GM12878 (cell line): ENCODE results near the gene INPP1. TPM values are rescaled to one million over a fixed set of nuclear protein-coding genes. Genes with fewer than 3 reads are reported as not detected.

Experiments
- BCL3 ChIP-seq: IDR thresholded peaks from 2 replicates; pipeline ENCODE4 v1.6.1; 2011; ENCODE audit warnings: borderline replicate concordance, low read depth, mild to moderate bottlenecking, moderate library complexity, low read length; ENCODE audit not compliant: insufficient read depth, poor library complexity, severe bottlenecking
- BHLHE40 ChIP-seq, 2 experiments: fragments of 450-650 bp in 1 of 2; IDR thresholded peaks; 2 replicates each; pipeline ENCODE4 v1.6.1; 2011 to 2017; ENCODE audit warnings: low read depth in 2 of 2, borderline replicate concordance in 1 of 2, improper control_type of control experiment in 1 of 2, low read length in 1 of 2, mild to moderate bottlenecking in 1 of 2
- CBFB ChIP-seq: IDR thresholded peaks from 2 replicates; pipeline ENCODE4 v1.6.1; 2016; ENCODE audit warnings: antibody characterized with exemption, low read depth
- E2F4 ChIP-seq: IDR thresholded peaks from 2 replicates; pipeline ENCODE4 v1.6.1; 2012; ENCODE audit warnings: low read depth, low read length, improper control_type of control experiment
- E2F8 ChIP-seq: fragments of 450-650 bp; IDR thresholded peaks from 2 replicates; pipeline ENCODE4 v1.6.1; 2018; ENCODE audit warnings: mild to moderate bottlenecking, low read depth, moderate library complexity; ENCODE audit not compliant: partially characterized antibody
- EED ChIP-seq: sonication (generic); IDR thresholded peaks from 2 replicates; pipeline ENCODE4 v1.6.1; 2016; ENCODE audit warnings: antibody characterized with exemption, low read depth
- GABPA ChIP-seq: IDR thresholded peaks from 2 replicates; pipeline ENCODE4 v1.6.1; 2014; ENCODE audit warnings: antibody characterized with exemption, low read depth, mild to moderate bottlenecking, inconsistent platforms
- IRF4 ChIP-seq: IDR thresholded peaks from 2 replicates; pipeline ENCODE4 v1.6.1; 2011; ENCODE audit warnings: low read depth, low read length
- IRF5 ChIP-seq: fragments of 450-650 bp; IDR thresholded peaks from 2 replicates; pipeline ENCODE4 v1.6.1; 2017; ENCODE audit warnings: borderline replicate concordance
- KDM1A ChIP-seq: fragments of 200-600 bp; sonication (generic); IDR thresholded peaks from 2 replicates; pipeline ENCODE4 v1.6.1; 2016; ENCODE audit warnings: borderline replicate concordance
- MLLT1 ChIP-seq: fragments of 450-650 bp; IDR thresholded peaks from 2 replicates; pipeline ENCODE4 v1.6.1; 2016; ENCODE audit warnings: mild to moderate bottlenecking
- MXI1 ChIP-seq: fragments of 150-350 bp; IDR thresholded peaks from 2 replicates; pipeline ENCODE4 v1.6.1; 2011; ENCODE audit warnings: low read depth, mild to moderate bottlenecking, inconsistent platforms, low read length, improper control_type of control experiment
- NBN ChIP-seq: fragments of 450-650 bp; IDR thresholded peaks from 2 replicates; pipeline ENCODE4 v1.6.1; 2016
- ZBTB40 ChIP-seq: fragments of 450-650 bp; IDR thresholded peaks from 2 replicates; pipeline ENCODE4 v1.6.1; 2016; ENCODE audit warnings: mild to moderate bottlenecking, moderate library complexity, borderline replicate concordance
- ZNF207 ChIP-seq: fragments of 450-650 bp; IDR thresholded peaks from 2 replicates; pipeline ENCODE4 v1.6.1; 2014; ENCODE audit warnings: antibody characterized with exemption, mild to moderate bottlenecking, borderline replicate concordance
- polyA plus RNA-seq, 11 experiments: library from polyadenylated mRNA; depleted of rRNA in 4 of 11; unstranded in 6 of 11; stranded (reverse) in 5 of 11; fragments of >200 nt; fragmentation: Nextera tagmentation in 4 of 11; fragmentation: Illumina TruSeq in 1 of 11; extraction: Ambion mirVana in 4 of 11; extraction: Trizol in 1 of 11; gene quantifications; 1 replicate in 1 of 11; 2 replicates in 10 of 11; pipeline versions ENCODE4 v1.2.1 to v1.2.3, GENCODE V29; 2011 to 2016; ENCODE audit warnings: inconsistent platforms in 2 of 11, missing spikeins in 2 of 11, low read depth in 1 of 11
- total RNA-seq, 4 experiments: library from RNA; depleted of rRNA in 3 of 4; stranded (reverse); fragments of >200 nt in 3 of 4; fragmentation: Illumina TruSeq in 1 of 4; extraction: Trizol in 1 of 4; gene quantifications; 2 replicates each; pipeline versions ENCODE4 v1.2.1 to v1.2.3, GENCODE V29; 2013 to 2021

INPP1 gene
- total and polyA plus RNA-seq, 10 of the 15 experiments (the other 5 are each of a cell fraction or from before 2014, with no cell fraction given) = 3.3 to 17.9 (median 11.1) TPM

- TF ChIP-seq E2F8 (peak; percentile 61), NBN (peak; percentile 96), EED (peak; percentile 98), ZBTB40 (peak; percentile 84; the same call in 1 of the 2 replicates), ZNF207 (no peak), IRF5 (0 out of 2 replicates have a peak, but pooled peaks have one; percentile 39), MLLT1 (peak; percentile 86), BHLHE40 (IDR thresholded peaks at IDR 0.05; ENCODE audit: borderline replicate concordance in 1 of 2, low read depth in 2 of 2, low read length in 1 of 2) (peak; percentile 70 to 90; a peak in 3 of 4 replicates), GABPA (peak; percentile 84), MXI1 (peak; percentile 38; the same call in 1 of the 2 replicates), KDM1A (no peak), IRF4 (no peak), BCL3 (peak; percentile 22), CBFB (peak; percentile 53), E2F4 (no peak)
These were observed 23.6 kb upstream of the INPP1 start, which contains the start of gene HIBCH (continued) for GRCh38 chr2:190319555-190320498.
